Measurements from ENCODE around the gene SWI5. TPM values are rescaled to one million over a fixed set of nuclear protein-coding genes. Genes with fewer than 3 reads are reported as not detected.

The SWI5 gene
- total RNA-seq, 1 experiment from 2014 or later = 22.4 TPM

- CTCF ChIA-PET = no interaction called here
- H3K4me2 ChIP-seq (ENCODE audit: low read length) = no peak overlapping the region
- H3K27ac ChIP-seq (ENCODE audit: low read depth, low read length) = no peak overlapping the region
- H3K27me3 ChIP-seq (ENCODE audit: insufficient read depth, low read length) = no peaks in the 10 kb centered on the region
- H3K4me1 ChIP-seq (ENCODE audit: control insufficient read depth in 1 of 2, insufficient read depth in 2 of 2, low read length in 2 of 2) = peaks cover 35 to 42% of the 10 kb centered on the region in 2 experiments
- no peaks in the 10 kb centered on the region for H3K9me3 ChIP-seq (ENCODE audit: control insufficient read depth in 1 of 2, insufficient read depth in 1 of 2, low read depth in 1 of 2, low read length in 2 of 2)
- TF ChIP-seq ZBTB33 (IDR thresholded peaks at IDR 0.05; ENCODE audit: extremely low read depth, insufficient replicate concordance, low read length) (no peak), EZH2 (IDR thresholded peaks at IDR 0.05) (no peak), POLR2A (IDR thresholded peaks at IDR 0.05; ENCODE audit: borderline replicate concordance, extremely low read depth, insufficient read depth, insufficient read length) (no peak), ATF3 (IDR thresholded peaks at IDR 0.05) (no peak), EGR1 (IDR thresholded peaks at IDR 0.05; ENCODE audit: low read depth) (no peak), MAX (IDR thresholded peaks at IDR 0.05) (no peak), TCF7L2 (IDR thresholded peaks at IDR 0.05; ENCODE audit: borderline replicate concordance, extremely low read depth, insufficient read depth, insufficient read length) (no peak), POLR2AphosphoS5 (IDR thresholded peaks at IDR 0.05; ENCODE audit: low read depth, low read length) (no peak), ELF1 (IDR thresholded peaks at IDR 0.05; ENCODE audit: borderline replicate concordance, low read depth) (no peak), CTCF (IDR thresholded peaks at IDR 0.05 in 2 of 3, conservative IDR thresholded peaks at IDR 0.05 in 1 of 3; ENCODE audit: borderline replicate concordance in 1 of 3, insufficient read depth in 1 of 3, low read depth in 2 of 3, low read length in 2 of 3) (no peak), EZH2phosphoT487 (IDR thresholded peaks at IDR 0.05; ENCODE audit: borderline replicate concordance) (no peak)
- RAD21 ChIA-PET (ENCODE audit: low non-redundant PET in 1 of 2, low total read pairs in 2 of 2, uncharacterized antibody in 2 of 2, unreplicated experiment in 2 of 2) = no interaction called here
- DNase-seq (ENCODE audit: low read depth, low spot score) = no peak
- POLR2A ChIA-PET = no interaction called here
- H3K4me3 ChIP-seq (replicated peaks in 1 of 2; ENCODE audit: low read depth in 1 of 2, low read length in 2 of 2) = no peak overlapping the region
- BruUV-seq (replicated peaks) = no TSS peak
- no peak overlapping the region for H3K9ac ChIP-seq (ENCODE audit: low read length)
- no peaks in the 10 kb centered on the region for H3K79me2 ChIP-seq (ENCODE audit: insufficient read depth, low read length)
- H3K36me3 ChIP-seq (ENCODE audit: control insufficient read depth in 1 of 2, insufficient read depth in 2 of 2, low read length in 2 of 2) = peaks cover 9 to 23% of the 10 kb centered on the region in 2 experiments; a peak in 3 of 4 replicates
- ATAC-seq = no peak
- H3K9me2 ChIP-seq (ENCODE audit: insufficient read depth) = no peaks in the 10 kb centered on the region
- intact Hi-C loops (cut with micrococcal nuclease) = no loop called here
- H2AFZ ChIP-seq (ENCODE audit: low read depth, low read length, poor library complexity, severe bottlenecking) = no peak overlapping the region
- no peaks in the 10 kb centered on the region for H4K20me1 ChIP-seq (ENCODE audit: insufficient read depth)
Observed at GRCh38 chr9:128310461-128310860, 34.4 kb downstream of the SWI5 start.

Data from HCT116 (cell line).